K562 (cell line): ENCODE results near the gene ZNF133. TPM values are rescaled to one million over a fixed set of nuclear protein-coding genes. Genes with fewer than 3 reads are reported as not detected.
A peak's percentile ranks its signal among the peaks of the same experiment; 100 is the strongest.

Source experiments
- C11orf30 ChIP-seq: fragments of 450-650 bp; IDR thresholded peaks from 2 replicates; pipeline ENCODE4 v1.6.1; 2016; ENCODE audit warnings: low read depth, mild to moderate bottlenecking
- CREM ChIP-seq: IDR thresholded peaks from 2 replicates; pipeline ENCODE4 v1.6.1; 2014; ENCODE audit warnings: antibody characterized with exemption, low read depth
- FOS ChIP-seq: IDR thresholded peaks from 3 replicates; pipeline ENCODE4 v1.6.1; 2011; ENCODE audit not compliant: insufficient read length; ENCODE audit errors: extremely low read depth
- GTF2F1 ChIP-seq: IDR thresholded peaks from 2 replicates; pipeline ENCODE4 v1.6.1; 2011; ENCODE audit warnings: low read depth, low read length, improper control_type of control experiment
- HBP1 ChIP-seq: fragments of 450-650 bp; formaldehyde crosslinking; IDR thresholded peaks from 2 replicates; pipeline ENCODE4 v1.4.0; 2022; ENCODE audit warnings: missing genetic modification characterization
- HDAC8 ChIP-seq: fragments of 450-650 bp; IDR thresholded peaks from 2 replicates; pipeline ENCODE4 v1.6.1; 2016; ENCODE audit warnings: mild to moderate bottlenecking, missing genetic modification characterization, moderate library complexity, missing compliant biosample characterization
- MAFF ChIP-seq: IDR thresholded peaks from 2 replicates; pipeline ENCODE4 v1.6.1; 2012; ENCODE audit warnings: low read length, improper control_type of control experiment
- MAFK ChIP-seq: IDR thresholded peaks from 2 replicates; pipeline ENCODE4 v1.6.1; 2011; ENCODE audit warnings: low read length, improper control_type of control experiment
- MAZ ChIP-seq, 2 experiments: fragments of 450-650 bp in 1 of 2; sonication (generic) in 1 of 2; formaldehyde crosslinking; IDR thresholded peaks in 1 of 2; conservative IDR thresholded peaks in 1 of 2; 2 replicates each; pipeline versions ENCODE4 v1.4.0 to v1.5.0; 2020; ENCODE audit warnings: mild to moderate bottlenecking in 1 of 2, missing genetic modification reagents in 1 of 2
- MEIS2 ChIP-seq: fragments of 450-650 bp; IDR thresholded peaks from 2 replicates; pipeline ENCODE4 v1.6.1; 2014; ENCODE audit warnings: mild to moderate bottlenecking; ENCODE audit not compliant: partially characterized antibody
- MXI1 ChIP-seq: IDR thresholded peaks from 2 replicates; pipeline ENCODE4 v1.6.1; 2011; ENCODE audit warnings: low read depth, mild to moderate bottlenecking, improper control_type of control experiment, low read length
- NFIX ChIP-seq: fragments of 250-450 bp; sonication (Bioruptor Pico); IDR thresholded peaks from 2 replicates; pipeline ENCODE4 v1.4.0; 2020; ENCODE audit warnings: low read depth, mild to moderate bottlenecking, moderate library complexity
- PKNOX1 ChIP-seq: fragments of 450-650 bp; IDR thresholded peaks from 2 replicates; pipeline ENCODE4 v1.6.1; 2016
- POLR2AphosphoS2 ChIP-seq: IDR thresholded peaks from 2 replicates; pipeline ENCODE4 v1.6.1; 2012; ENCODE audit warnings: low read length, improper control_type of control experiment
- SRSF1 ChIP-seq: fragments of 200-400 bp; formaldehyde crosslinking; IDR thresholded peaks from 2 replicates; pipeline ENCODE4 v1.6.1; 2017; ENCODE audit warnings: mild to moderate bottlenecking, low read depth, low read length, moderate library complexity
- XRCC4 ChIP-seq: IDR thresholded peaks from one replicate; pipeline ENCODE4 v1.6.1; 2011; ENCODE audit not compliant: insufficient read depth, insufficient read length; ENCODE audit errors: extremely low read depth
- ZMIZ1 ChIP-seq, 2 experiments: fragments of 150-350 bp in 1 of 2; IDR thresholded peaks; 2 replicates each; pipeline ENCODE4 v1.6.1; 2012 to 2016; ENCODE audit warnings: low read depth in 2 of 2, low read length in 2 of 2, mild to moderate bottlenecking in 1 of 2, moderate library complexity in 1 of 2
- ZNF224 ChIP-seq: sonication (generic); formaldehyde crosslinking; IDR thresholded peaks from 2 replicates; pipeline ENCODE4 v1.8.0; 2022; ENCODE audit warnings: mild to moderate bottlenecking, missing genetic modification reagents
- ZNF277 ChIP-seq: fragments of 250-450 bp; sonication (Bioruptor Pico); IDR thresholded peaks from 2 replicates; pipeline ENCODE4 v1.8.0; 2022; ENCODE audit warnings: inconsistent platforms, mild to moderate bottlenecking, moderate library complexity, borderline replicate concordance
- ZNF3 ChIP-seq: fragments of 250-450 bp; sonication (Bioruptor Pico); IDR thresholded peaks from 2 replicates; pipeline ENCODE4 v1.5.0; 2021; ENCODE audit warnings: mild to moderate bottlenecking, moderate library complexity
- ZNF75A ChIP-seq: fragments of 450-650 bp; formaldehyde crosslinking; IDR thresholded peaks from 2 replicates; pipeline ENCODE4 v1.4.0; 2020; ENCODE audit warnings: mild to moderate bottlenecking
- polyA plus RNA-seq, 8 experiments: library from polyadenylated mRNA; depleted of rRNA in 4 of 8; stranded (reverse) in 5 of 8; unstranded in 3 of 8; fragments of >200 nt; fragmentation: Nextera tagmentation in 2 of 8; fragmentation: Illumina TruSeq in 1 of 8; extraction: Ambion mirVana in 2 of 8; extraction: Trizol in 1 of 8; gene quantifications; 2 replicates each; pipeline versions ENCODE4 v1.2.1 to v1.2.3, GENCODE V29; 2011 to 2014; ENCODE audit warnings: inconsistent platforms in 1 of 8, missing spikeins in 1 of 8
- total RNA-seq, 7 experiments: library from RNA; depleted of rRNA in 6 of 7; stranded (reverse); fragments of >200 nt in 6 of 7; fragmentation: Illumina TruSeq in 2 of 7; extraction: Trizol in 2 of 7; gene quantifications; 2 replicates each; pipeline versions ENCODE4 v1.2.1 to v1.2.3, GENCODE V29; 2011 to 2021; ENCODE audit warnings: low replicate concordance in 1 of 7

Gene ZNF133
- total and polyA plus RNA-seq, 9 of the 15 experiments (the other 6 are each of a cell fraction or from before 2014, with no cell fraction given): 1.1 to 6.5 (median 3.8) TPM

- no peak for TF ChIP-seq HDAC8
- TF ChIP-seq ZMIZ1 (IDR thresholded peaks at IDR 0.05; ENCODE audit: low read depth in 2 of 2, low read length in 2 of 2): no peak
- no peak for TF ChIP-seq GTF2F1
- TF ChIP-seq NFIX (CRISPR knock-in tag): no peak
- no peak for TF ChIP-seq CREM
- TF ChIP-seq PKNOX1: no peak
- TF ChIP-seq POLR2AphosphoS2: no peak
- peak; percentile 50 for TF ChIP-seq MAFF
- no peak for TF ChIP-seq MXI1
- TF ChIP-seq HBP1: no peak
- TF ChIP-seq MEIS2: no peak
- no peak for TF ChIP-seq FOS
- TF ChIP-seq ZNF3 (CRISPR knock-in tag): no peak
- no peak for TF ChIP-seq ZNF277 (CRISPR knock-in tag)
- peak; percentile 52; the same call in 1 of the 2 replicates for TF ChIP-seq MAFK
- TF ChIP-seq ZNF75A: no peak
- TF ChIP-seq SRSF1: no peak
- TF ChIP-seq MAZ (CRISPR knock-in tag; conservative IDR thresholded peaks at IDR 0.05 in 1 of 2, IDR thresholded peaks at IDR 0.05 in 1 of 2): no peak
- no peak for TF ChIP-seq ZNF224 (CRISPR knock-in tag)
- no peak for TF ChIP-seq XRCC4
- peak; percentile 73 for TF ChIP-seq C11orf30
These were observed 22.0 kb upstream of the ZNF133 start (continued) for GRCh38 chr20:18266282-18266681.
